HG03103 (cell line): ENCODE data around the gene MAP4.
A peak's percentile ranks its signal among the peaks of the same experiment; 100 is the strongest.
"Not testable (repeated sequence)": the region's sequence is repeated elsewhere in the genome, so short reads cannot be mapped to it uniquely, and the experiment has no call there.

Source experiments
- ATAC-seq: cut with Tn5 transposase; IDR thresholded peaks from one replicate; pipeline ENCODE4 v1.9.1; 2021; ENCODE audit warnings: low read depth; ENCODE audit not compliant: unreplicated experiment

Gene MAP4

GRCh38 chr3:47849699-47850563, 166.3 kb downstream of the MAP4 start:
- ATAC-seq, result no peak

- no peak for ATAC-seq
These were observed 167.0 kb downstream of the MAP4 start for GRCh38 chr3:47849186-47849698.

- ATAC-seq, result no peak
These were observed 167.6 kb downstream of the MAP4 start for GRCh38 chr3:47848599-47849117.

GRCh38 chr3:47847801-47848518, 168.3 kb downstream of the MAP4 start:
- ATAC-seq, result no peak

- no peak for ATAC-seq
These were observed 169.0 kb downstream of the MAP4 start for GRCh38 chr3:47847260-47847659.

GRCh38 chr3:47846880-47847248, 169.4 kb downstream of the MAP4 start:
- ATAC-seq, result no peak

GRCh38 chr3:47846186-47846879, 169.9 kb downstream of the MAP4 start:
- no peak for ATAC-seq

- ATAC-seq, result no peak
These were observed 174.3 kb downstream of the MAP4 start for GRCh38 chr3:47841786-47842349.

- no peak for ATAC-seq
These were observed 177.7 kb downstream of the MAP4 start for GRCh38 chr3:47838503-47838902.

- ATAC-seq, result no peak
These were observed 179.2 kb downstream of the MAP4 start for GRCh38 chr3:47836986-47837385.

GRCh38 chr3:47829482-47829881, 186.7 kb downstream of the MAP4 start:
- not testable (repeated sequence) for ATAC-seq

GRCh38 chr3:47825590-47825989, 190.6 kb downstream of the MAP4 start:
- no peak for ATAC-seq

GRCh38 chr3:47824541-47825473, 191.4 kb downstream of the MAP4 start:
- ATAC-seq, result peak; percentile 93

GRCh38 chr3:47817609-47818008, 198.6 kb downstream of the MAP4 start:
- no peak for ATAC-seq

- ATAC-seq, result no peak
These were observed 202.6 kb downstream of the MAP4 start for GRCh38 chr3:47813551-47814177.

- no peak for ATAC-seq
These were observed 211.6 kb downstream of the MAP4 start for GRCh38 chr3:47804577-47804976.

GRCh38 chr3:47803480-47804025, 212.7 kb downstream of the MAP4 start:
- no peak for ATAC-seq

GRCh38 chr3:47802734-47803479, 213.3 kb downstream of the MAP4 start, which contains the start of gene DHX30:
TSS of gene DHX30 (plus strand) at chr3:47803138. CDS start at chr3:47810684, 7,546 bp downstream.
- ATAC-seq, result peak; percentile 81
